ENCODE data around the gene FMN2.
"Not testable (repeated sequence)": the region's sequence is repeated elsewhere in the genome, so short reads cannot be mapped to it uniquely, and the experiment has no call there.

FMN2 gene

GRCh38 chr1:240254778-240255291 is 163.2 kb downstream of the FMN2 start:
- DNase-seq (ENCODE audit: low spot score) = no peak

- DNase-seq (ENCODE audit: low spot score) = no peak
Measured at GRCh38 chr1:240255922-240256321, 164.2 kb downstream of the FMN2 start.

GRCh38 chr1:240256836-240257503 is 165.3 kb downstream of the FMN2 start:
- no peak for DNase-seq (ENCODE audit: low spot score)

DNA sequence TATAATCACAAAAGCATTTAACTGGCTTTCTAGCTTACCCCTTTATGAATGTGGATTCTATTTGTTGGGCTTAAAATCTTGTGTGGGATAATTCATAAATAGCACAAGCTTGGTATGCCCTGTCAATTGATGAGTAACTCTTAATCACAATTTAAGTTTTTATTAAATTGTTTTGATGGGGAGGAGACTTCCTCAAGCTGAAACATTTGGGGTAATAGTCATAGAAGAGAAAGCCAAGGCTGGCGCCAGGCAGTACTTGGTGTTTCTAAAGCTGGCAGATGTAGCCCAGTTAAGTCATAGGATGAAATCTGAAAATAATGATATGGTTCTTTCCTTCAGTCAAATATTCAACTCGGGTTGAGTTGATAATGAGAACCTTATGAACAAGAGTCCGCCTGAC is 167.2 kb downstream of the FMN2 start:
- no peak for DNase-seq (ENCODE audit: low spot score)

DNA sequence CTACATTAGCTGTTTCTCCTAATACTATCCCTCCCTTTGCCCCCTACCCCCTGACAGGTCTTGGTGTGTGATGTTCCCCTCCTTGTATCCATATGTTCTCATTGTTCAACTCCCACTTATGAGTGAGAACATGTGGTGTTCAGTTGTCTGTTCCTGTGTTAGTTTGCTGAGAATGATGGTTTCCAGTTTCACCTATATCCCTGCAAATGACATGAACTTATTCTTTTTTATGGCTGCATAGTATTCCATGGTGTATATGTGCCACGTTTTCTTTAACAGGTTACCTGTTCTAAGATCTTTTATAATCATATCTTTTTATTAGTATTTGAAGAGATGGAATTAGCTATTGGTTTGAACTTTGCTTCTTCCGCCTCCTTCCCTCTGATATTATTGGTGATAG is 172.8 kb downstream of the FMN2 start:
- DNase-seq (ENCODE audit: low spot score) = not testable (repeated sequence)

DNA sequence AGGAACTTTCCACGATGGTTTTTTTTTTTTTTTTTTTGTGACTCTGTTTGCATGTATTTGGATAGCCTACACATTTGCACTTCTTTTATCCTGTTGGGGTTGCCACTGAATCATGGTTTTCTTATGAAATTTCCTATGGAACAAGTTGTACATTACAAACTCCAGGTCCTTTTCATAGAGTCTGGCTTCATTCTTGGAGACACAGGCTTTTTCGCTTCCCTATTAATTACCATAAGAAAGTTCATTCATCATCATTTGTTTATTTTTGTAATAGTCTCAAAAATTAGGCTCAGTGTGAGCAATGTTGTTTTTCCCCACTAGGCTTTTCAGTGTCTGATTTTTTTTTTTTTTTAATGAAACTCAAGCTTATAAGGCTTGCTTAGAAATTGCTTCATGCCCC is 179.4 kb downstream of the FMN2 start:
- no peak for DNase-seq (ENCODE audit: low spot score)

- no peak for DNase-seq (ENCODE audit: low spot score)
Measured at GRCh38 chr1:240274569-240274968, 182.9 kb downstream of the FMN2 start.

DNA sequence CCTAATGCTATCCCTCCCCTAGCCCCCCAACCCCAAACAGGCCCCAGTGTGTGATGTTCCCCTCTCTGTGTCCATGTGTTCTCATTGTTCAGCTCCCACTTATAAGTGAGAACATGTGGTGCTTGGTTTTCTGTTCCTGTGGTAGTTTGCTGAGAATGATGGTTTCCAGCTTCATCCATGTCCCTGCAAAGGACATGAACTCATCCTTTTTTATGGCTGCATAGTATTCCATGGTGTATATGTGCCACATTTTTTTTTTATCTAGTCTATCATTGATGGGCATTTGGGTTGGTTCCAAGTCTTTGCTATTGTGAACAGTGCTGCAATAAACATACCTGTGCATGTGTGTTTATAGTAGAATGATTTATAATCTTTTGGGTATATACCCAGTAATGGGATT is 183.5 kb downstream of the FMN2 start:
- not testable (repeated sequence) for DNase-seq (ENCODE audit: low spot score)

GRCh38 chr1:240278082-240278481 is 186.4 kb downstream of the FMN2 start:
- no peak for DNase-seq (ENCODE audit: low spot score)

DNA sequence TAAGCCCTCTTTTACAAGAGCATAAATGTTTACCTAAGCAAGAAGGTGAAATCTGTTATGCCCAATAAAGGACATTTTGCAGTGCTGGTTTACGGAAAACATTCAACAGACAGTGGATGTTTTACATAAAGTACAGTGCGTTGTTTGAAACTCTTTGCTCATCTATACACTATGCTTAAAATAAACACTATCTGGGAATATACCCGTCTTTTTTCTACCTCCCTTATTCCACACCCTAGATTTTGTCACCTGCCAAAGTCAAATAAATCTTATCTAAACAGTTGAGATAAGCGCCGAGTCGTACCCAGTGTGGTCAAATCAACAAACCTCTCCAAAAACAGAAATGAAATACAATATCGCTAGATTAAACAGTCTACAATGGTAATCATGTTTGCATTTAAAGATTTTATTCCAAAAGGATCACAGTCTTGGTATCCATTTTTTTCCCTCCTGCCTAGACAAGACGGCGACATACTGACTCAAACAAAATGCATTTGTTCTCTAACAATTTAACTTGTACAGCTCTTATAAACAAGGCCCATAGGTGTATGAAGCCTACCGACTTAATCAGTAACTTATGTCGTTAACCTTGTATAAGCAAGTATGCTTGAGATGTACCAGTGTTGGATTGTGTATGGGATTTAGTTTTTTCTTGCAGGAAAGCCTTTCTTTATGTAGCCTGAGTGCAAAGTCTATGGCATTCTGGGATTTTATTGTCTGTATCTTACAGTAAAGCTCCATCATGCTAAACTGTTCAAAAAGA is 189.1 kb downstream of the FMN2 start:
- DNase-seq (ENCODE audit: low spot score) = no peak

DNA sequence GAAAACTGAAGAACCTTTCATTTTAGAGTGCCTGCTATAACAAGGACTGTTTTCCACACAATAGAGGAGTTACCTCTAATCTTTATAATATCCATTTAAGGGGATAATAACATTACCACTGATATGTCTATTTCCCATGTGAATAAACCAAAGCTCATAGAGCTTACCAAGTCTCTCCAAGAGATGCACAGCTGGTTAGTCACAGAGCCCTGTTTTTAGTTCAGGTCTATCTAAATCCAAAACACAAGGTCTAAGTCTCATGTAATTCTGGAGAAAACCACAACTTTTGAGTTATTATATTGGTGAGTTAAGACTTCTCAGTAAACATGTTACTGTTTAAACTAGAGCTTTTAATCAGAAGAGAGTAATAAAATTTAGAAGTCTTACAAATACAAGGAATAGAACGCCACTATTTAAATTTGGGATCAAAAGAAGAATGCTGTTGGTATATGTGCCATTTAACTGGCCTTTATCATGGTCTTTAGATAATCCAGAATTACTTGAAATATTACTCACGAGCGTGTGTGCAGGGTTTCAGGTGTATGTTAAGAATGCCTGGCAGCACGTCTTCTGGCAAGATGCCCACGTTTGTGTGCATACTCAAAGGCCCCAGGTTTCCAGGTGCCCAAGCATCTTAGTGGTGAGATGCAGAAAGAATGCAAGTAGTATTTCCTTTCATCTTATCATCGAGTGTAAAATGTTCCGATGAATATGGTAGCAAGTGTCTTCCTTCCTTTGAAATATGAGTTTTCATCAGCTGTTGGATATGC is 190.6 kb downstream of the FMN2 start:
- DNase-seq (ENCODE audit: low spot score) = no peak

DNA sequence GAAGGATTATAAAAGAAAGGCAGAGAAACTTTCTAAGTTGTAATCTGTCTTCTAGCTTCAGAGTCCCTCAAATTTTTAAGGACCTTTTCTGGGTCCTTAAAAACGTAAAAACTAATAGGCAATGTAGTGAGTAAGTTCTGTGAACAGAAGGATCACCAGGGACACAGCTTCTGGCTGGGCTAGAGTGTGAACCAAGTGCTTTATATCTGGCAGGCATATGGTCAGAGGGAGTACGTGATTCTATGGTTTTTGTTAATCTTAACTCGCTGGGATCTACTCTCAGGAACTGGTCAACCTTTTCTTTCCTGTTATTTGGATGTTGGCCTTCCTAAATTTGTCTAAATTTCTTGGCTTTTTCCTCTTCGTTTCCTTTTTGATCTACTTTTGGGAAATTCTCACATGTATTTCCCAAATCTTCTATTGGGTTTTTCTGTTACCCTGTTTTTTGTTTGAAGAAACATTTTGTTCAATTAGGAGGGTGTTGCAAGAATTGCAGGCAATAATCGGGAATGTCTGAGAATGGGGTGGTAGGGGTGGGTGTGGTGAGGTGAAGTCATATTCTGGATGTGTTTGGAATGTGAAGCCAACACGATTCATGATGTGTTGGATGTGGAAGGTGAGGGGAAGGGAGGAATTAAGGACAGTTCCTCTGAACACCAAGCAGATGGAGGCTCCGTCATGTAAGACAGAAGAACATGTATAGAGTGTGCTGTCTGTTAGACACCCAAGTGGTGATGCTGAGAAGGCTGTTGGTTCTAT is 193.2 kb downstream of the FMN2 start:
- DNase-seq (ENCODE audit: low spot score) = no peak

GRCh38 chr1:240285540-240285939 is 193.9 kb downstream of the FMN2 start:
- no peak for DNase-seq (ENCODE audit: low spot score)

DNA sequence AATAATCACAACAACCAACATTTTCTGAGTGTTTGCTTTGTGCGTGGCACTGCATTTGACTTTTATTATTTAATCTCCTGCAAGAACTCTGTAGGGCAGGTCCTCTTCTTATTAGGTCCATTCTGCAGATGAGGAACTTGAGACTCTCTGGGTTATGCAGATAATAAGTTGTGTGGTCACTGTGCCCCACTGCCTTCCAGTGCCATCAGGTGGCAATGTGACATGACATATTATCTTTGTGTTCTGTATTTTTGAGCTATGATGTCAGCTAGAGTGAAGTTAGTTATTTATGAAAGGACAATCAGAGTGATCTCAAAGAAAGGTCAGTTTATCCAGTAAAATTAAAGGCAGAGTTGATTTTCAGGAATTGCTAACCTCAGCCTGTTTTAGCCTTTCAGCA is 196.0 kb downstream of the FMN2 start:
- DNase-seq (ENCODE audit: low spot score) = no peak

- no peak for DNase-seq (ENCODE audit: low spot score)
Measured at GRCh38 chr1:240293706-240294105, 202.0 kb downstream of the FMN2 start.

GRCh38 chr1:240294566-240294965 is 202.9 kb downstream of the FMN2 start:
- no peak for DNase-seq (ENCODE audit: low spot score)

GRCh38 chr1:240295811-240296210 is 204.1 kb downstream of the FMN2 start:
- DNase-seq (ENCODE audit: low spot score) = no peak

GRCh38 chr1:240304466-240304865 is 212.8 kb downstream of the FMN2 start:
- DNase-seq (ENCODE audit: low spot score) = no peak

DNA sequence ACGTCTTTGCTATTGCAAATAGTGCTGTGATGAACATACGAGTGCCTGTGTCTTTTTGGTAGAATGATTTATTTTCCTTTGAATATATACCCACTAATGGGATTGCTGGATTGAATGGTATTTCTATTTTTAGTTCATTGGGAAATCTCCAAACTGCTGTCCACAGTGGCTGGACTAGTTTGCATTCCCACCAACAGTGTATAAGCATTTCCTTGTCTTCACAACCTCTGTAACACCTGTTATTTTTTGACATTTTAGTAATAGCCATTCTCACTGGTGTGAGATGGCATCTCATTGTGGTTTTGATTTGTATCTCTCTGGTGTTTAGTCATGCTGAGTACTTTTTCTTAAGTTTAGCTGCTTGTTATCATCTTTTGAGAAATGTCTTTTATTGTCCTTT is 215.0 kb downstream of the FMN2 start:
- no peak for DNase-seq (ENCODE audit: low spot score)

DNA sequence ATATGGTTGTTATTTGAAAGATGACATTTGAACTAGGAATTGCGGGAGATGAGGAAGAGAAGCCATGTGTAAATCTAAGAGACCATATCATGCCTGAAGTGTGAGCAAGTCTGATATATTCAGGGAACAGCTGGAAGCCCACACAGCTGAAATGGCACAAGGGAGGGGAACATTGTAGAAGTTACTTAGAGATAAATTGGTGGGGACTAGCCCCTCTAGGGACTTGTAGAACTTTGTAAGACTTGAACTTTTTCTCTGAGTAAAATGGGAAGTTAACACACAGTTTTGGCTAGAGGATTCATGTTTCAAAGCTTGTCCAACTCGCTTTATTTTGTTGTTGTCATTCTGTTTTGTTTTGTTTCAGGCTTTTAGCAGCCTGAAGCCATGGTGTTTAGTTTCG is 216.4 kb downstream of the FMN2 start:
- no peak for DNase-seq (ENCODE audit: low spot score)

DNA sequence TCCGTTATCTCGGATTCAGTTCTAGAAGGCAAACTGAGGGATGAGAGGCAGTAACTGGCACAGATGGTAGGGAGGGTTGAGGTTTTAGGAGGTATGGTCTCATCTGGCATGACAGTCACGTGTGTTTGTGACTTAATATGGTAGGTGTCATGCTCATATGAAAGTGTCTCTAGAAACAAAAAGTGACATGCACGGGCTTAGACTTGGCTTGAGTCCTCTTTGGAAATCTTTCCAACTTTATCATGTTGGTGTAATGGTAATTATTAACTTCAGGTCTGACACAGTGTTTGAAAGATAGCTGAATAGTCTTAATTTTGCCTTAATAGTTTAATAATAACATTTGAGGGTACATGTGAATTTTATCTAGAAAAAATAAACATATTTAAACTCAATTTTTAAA is 218.1 kb downstream of the FMN2 start:
- DNase-seq (ENCODE audit: low spot score) = no peak
